Subcutaneous adipose tissue (tissue), 4 donors: ENCODE data around the gene GNL3L. TPM values are rescaled to one million over a fixed set of nuclear protein-coding genes. Genes with fewer than 3 reads are reported as not detected.

Source experiments
- total RNA-seq, 4 donors: library from RNA; depleted of rRNA; stranded (reverse); fragments of >200 nt; gene quantifications; one replicate each; pipeline ENCODE4 v1.1.0, GENCODE V29; 2016
- TF ChIP-seq, protein P1 (sequence below): fragments of 450-650 bp; IDR thresholded peaks from one replicate; pipeline ENCODE4 v1.5.1; 2016; ENCODE audit warnings: low read depth, mild to moderate bottlenecking, control low read depth, antibody characterized with exemption, moderate library complexity

GNL3L gene
- total RNA-seq, 4 donors from 2014 or later = 18.6 to 34.7 (median 19.9) TPM

DNA sequence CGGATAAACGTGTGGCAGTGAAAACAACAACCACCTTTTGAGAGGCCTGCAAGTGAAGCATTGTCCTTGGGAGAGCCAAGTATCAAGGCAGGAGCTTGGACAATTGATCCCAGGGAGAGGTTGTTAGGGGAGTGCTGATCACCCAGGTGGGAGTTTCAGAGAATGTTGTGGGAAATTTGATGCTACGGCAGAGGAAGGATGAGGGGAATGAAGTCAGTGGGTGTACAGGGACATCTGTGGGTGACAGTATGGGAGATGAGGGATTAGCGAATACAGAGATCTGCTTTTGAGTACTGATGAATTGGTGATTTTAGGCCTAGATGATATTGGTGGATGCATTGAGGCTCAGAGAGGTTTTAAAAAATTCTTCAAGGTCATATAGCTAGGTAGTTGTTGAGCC lies 4.3 kb downstream of the GNL3L start:
- TF ChIP-seq, protein P1, sequence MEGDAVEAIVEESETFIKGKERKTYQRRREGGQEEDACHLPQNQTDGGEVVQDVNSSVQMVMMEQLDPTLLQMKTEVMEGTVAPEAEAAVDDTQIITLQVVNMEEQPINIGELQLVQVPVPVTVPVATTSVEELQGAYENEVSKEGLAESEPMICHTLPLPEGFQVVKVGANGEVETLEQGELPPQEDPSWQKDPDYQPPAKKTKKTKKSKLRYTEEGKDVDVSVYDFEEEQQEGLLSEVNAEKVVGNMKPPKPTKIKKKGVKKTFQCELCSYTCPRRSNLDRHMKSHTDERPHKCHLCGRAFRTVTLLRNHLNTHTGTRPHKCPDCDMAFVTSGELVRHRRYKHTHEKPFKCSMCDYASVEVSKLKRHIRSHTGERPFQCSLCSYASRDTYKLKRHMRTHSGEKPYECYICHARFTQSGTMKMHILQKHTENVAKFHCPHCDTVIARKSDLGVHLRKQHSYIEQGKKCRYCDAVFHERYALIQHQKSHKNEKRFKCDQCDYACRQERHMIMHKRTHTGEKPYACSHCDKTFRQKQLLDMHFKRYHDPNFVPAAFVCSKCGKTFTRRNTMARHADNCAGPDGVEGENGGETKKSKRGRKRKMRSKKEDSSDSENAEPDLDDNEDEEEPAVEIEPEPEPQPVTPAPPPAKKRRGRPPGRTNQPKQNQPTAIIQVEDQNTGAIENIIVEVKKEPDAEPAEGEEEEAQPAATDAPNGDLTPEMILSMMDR = no peak

DNA sequence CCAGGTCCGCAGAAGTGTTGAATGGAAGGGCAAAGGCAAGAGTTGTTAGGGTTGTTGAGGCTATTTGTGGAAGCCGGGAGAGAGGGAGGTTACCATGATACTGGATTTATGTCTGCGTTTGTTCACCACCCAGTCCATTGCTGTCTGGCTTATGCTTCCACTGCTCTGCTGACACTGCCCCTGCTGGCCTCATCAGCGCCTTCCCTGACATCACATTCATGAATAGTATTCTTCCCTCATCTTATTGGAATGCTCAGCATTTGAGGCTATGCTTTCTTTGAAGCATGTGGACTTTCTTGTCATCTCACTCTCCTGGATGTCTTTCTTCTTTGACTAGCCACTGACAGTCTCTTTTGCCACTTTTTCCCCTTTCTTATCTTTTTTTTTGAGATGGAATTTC lies 10.3 kb downstream of the GNL3L start:
- TF ChIP-seq, protein P1 = no peak

- TF ChIP-seq, protein P1 = no peak
Observed at GRCh38 chrX:54550821-54551220, 20.8 kb downstream of the GNL3L start.

DNA sequence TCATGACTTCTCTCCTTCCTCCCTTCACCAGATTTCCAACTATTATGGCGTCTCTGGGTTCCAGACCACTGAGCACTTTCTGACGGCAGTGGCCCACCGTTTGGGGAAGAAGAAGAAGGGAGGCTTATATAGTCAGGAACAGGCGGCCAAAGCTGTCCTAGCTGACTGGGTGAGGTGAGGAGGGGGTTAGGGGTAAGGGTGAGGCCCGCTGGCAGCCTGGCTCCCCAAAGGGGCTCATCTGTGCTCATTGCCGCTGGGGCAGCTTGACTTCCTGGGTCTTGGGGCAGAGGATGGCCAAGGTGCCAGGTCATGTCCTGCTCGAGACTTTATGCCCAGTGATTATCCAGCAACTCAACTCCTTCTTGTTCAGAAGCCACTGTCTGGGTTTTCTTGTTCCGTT lies 21.8 kb downstream of the GNL3L start:
- TF ChIP-seq, protein P1 = no peak

- TF ChIP-seq, protein P1 = no peak
Observed at GRCh38 chrX:54560411-54560810, 30.4 kb downstream of the GNL3L start.

GRCh38 chrX:54561622-54562021 lies 31.6 kb downstream of the GNL3L start:
- TF ChIP-seq, protein P1 = no peak

DNA sequence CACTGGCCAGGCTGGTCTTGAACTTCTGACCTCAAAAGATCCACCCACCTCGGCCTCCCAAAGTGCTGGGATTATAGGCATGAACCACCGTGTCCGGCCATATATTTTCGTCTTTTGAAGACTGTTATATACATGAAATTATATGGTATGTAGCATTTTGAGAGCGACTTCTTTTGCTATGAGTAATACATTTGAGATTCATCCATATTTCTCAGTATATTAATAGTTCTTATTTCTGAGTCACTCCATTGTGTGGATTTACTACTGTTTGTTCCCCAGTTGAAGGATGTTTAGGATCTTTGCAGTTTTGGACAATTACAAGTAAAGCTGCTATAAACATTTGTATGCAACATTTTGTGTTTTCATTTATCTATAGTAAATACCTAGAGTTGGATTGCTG lies 34.9 kb downstream of the GNL3L start:
- TF ChIP-seq, protein P1 = no peak

DNA sequence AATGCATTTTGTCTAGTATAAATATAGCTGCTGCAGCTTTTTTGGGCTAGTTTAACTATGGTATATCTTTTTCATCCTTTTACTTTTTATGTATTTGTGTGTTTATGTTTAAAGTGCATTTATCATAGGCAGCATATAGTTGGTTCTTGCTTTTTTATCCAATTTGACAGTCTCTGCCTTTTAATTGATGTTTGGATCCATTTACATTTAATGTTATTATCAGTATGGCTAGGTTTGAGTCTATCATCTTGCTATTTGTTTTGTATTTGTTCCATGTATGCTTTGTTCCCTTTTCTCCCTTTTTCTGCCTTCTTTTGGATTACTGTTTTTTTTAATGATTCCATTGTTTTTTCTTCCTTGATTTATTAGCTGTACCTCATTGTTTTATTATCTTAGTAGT lies 40.3 kb downstream of the GNL3L start:
- TF ChIP-seq, protein P1 = no peak
